HG03460 (cell line): ENCODE data around the gene CLMN.
A peak's percentile ranks its signal among the peaks of the same experiment; 100 is the strongest.

ENCODE experiments used
- ATAC-seq: cut with Tn5 transposase; IDR thresholded peaks from one replicate; pipeline ENCODE4 v1.9.1; 2021; ENCODE audit not compliant: unreplicated experiment

Gene CLMN

GRCh38 chr14:95245334-95245733 lies 74.4 kb downstream of the CLMN start:
- ATAC-seq = no peak

DNA sequence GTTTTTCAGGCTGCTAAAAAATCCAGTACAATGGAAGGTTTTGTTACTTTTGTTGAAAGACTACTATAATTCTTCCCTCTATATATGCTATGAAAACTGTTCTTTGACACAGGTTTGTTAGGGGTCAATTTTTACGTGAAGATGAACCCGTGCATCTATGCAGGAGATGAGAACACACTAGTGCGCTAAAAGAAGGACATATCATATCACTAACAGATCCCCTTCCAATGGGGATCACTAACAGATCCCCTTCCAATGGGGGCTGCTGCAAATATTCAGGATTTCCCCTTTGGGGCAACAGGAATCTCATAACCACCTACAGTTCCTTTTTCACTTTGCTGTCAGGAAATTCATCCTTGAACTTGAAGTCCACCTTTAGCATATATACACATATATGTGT lies 75.1 kb downstream of the CLMN start:
- no peak for ATAC-seq

DNA sequence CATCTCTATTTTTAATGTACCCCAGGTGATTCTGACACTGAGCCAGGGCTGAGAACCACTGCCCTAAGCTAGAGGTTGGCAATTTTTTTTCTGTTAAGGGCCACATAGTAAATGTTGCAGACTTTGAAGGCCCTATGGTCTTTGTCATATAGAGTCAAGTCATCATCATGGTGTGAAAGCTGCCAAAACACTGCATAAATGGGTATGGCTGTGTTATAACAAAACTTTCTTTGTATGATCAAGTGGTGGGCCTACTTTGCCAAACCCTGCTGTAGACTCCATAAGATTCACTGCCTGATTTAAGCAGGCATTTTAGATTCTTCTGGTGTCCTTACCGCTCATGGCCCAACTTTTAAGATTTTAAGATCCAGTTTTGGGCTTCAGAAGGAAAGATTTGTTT lies 76.8 kb downstream of the CLMN start:
- no peak for ATAC-seq

DNA sequence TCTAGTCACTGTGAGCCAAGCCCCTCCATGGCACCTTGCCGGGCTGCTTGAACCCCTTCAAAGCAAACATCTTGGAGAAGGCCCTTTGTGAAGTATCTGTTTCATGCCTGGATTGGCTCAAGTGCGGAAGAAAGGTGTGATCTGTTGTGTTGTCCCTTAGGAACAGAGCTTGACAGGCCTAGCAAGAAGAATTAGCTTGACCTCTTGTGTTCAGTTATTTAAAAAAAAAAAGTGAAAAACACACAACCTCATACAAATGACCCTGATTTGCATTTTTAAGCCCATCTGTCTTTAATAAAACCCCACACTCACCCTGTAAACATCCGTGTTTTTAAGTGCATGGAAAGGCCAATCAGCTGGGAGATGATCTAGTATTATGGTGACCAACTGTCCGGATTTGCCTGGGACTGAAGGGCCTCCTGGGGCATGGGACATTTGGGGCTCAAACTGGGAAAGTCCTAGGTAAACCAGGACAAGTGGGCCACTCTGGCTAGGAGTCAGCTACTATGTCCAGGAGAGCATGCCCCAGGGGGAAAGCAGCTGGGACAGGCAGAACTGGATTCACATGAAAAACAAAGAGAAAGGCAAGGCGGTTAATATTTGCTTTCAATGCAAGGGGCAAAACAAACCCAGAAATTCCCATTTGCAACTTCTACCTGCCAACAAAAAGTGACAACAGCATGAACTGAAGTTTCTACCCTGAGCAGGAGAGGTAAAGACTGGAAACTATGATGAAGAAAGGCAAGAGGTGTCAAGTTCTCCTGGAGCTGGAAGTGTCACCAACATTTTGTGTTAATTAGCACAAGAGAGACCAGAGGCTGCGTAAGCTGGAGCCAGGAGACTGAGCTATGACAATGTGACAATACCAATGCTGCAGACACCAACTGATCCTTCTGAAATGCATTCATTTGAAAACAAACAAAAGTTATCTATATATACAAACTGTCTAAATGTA lies 78.6 kb downstream of the CLMN start:
- ATAC-seq = no peak

DNA sequence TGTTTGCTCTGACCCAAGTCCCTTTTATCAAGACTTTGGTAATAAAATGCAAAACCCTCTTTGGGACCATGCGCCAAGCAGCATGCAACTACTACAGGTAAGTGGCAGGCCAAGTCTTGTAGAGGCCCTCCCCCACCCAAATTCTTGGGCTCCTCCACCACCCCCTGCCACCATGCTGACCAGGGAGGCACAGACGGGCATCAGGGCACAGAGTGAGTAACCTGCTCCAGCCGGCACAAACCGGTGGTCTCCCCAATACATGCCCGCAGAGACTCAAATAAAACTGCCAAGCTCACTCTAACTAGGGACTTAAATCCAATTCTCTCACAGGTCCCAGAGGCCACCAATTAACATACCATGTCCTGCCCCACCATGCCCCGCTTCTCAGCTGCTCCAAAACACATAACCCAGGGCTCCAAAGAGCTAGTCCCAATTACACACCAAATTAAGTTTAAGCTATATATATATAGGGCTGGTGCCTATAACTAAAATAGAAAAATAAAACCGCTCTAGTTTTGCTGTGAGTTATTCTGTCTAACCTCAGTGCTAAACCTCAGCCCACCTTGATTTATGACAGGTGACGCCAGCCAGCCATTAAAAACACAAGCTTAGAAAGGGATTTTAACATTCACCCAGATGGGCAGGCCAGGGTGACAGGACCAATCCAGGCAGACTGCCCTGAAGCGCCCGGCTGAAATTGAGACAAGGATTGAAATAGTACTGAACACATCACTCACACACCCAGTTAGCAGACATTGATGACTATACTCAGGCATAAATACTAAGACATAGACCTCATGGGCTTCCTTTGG lies 81.0 kb downstream of the CLMN start:
- no peak for ATAC-seq

DNA sequence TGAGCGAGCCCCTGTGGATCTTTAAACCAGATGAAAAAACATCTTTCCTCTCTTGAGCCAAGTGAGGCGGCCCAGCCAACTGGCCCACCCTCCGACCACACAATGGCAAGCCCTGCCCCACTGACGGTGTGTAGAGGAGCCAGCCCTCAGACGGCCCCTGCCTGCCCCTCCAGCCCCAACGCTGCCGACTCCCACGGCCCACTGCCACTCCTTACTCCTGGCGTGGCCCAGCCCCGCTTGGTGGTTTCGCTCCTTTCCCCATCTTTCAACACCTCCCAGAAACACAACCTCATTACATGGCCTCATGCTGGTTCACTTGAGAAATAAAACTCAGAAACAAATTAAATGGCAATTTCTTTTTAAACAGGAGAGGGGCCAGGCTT lies 81.8 kb downstream of the CLMN start:
- no peak for ATAC-seq

GRCh38 chr14:95237121-95237957 lies 82.4 kb downstream of the CLMN start:
- no peak for ATAC-seq

DNA sequence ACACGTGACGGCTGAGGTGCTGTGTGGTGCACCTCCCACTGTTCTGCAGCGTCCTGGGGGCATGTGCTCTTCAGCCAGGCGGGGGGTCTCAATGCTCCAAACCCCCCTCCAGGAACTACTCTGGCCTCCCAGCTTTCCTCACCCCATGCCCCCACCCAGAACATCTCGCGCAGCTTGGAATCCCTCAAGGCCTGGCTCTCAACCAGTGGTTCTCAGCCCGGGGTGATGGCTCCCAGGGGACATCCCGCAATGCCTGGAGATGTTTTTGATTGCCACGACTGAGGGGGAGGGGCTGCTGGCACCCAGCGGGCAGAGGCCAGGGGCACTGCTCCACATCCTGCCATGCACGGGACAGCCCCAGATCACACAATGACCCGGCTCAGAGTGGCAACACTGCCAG lies 83.5 kb downstream of the CLMN start:
- ATAC-seq = no peak

GRCh38 chr14:95235767-95236166 lies 83.9 kb downstream of the CLMN start:
- no peak for ATAC-seq

- no peak for ATAC-seq
These were observed 84.4 kb downstream of the CLMN start for GRCh38 chr14:95235351-95235750.

- no peak for ATAC-seq
These were observed 85.3 kb downstream of the CLMN start for GRCh38 chr14:95234426-95234825.

DNA sequence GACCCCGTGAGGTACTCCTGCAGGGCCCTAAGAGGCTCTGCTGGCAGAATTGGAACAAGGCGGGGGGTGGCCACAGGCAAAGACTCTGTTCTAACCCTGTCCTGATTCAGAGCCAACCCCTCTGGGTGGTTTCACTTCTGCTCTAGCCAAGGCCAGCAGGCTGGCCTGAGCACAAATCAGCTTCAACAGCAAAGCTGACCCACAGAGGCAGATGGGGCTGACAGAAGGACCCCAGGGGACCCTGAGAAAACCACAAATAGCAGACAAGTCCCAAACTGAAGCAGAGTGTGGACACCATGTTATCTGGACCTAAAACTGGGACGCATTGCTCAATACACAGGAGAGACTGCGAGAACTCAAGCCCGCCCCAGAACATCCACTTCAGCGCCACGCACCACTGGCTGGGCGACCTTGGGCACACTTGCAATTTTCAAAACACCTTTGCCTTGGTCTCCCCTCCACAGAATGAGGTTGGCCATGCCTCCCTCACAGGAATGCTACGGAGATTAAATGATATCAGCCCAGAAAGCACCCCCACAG lies 85.9 kb downstream of the CLMN start:
- peak; percentile 89 for ATAC-seq

GRCh38 chr14:95232894-95233584 lies 86.7 kb downstream of the CLMN start:
- ATAC-seq = no peak

GRCh38 chr14:95231966-95232633 lies 87.6 kb downstream of the CLMN start:
- no peak for ATAC-seq

- ATAC-seq = no peak
These were observed 90.0 kb downstream of the CLMN start for GRCh38 chr14:95229749-95230148.

- no peak for ATAC-seq
These were observed 91.5 kb downstream of the CLMN start for GRCh38 chr14:95228240-95228639.

DNA sequence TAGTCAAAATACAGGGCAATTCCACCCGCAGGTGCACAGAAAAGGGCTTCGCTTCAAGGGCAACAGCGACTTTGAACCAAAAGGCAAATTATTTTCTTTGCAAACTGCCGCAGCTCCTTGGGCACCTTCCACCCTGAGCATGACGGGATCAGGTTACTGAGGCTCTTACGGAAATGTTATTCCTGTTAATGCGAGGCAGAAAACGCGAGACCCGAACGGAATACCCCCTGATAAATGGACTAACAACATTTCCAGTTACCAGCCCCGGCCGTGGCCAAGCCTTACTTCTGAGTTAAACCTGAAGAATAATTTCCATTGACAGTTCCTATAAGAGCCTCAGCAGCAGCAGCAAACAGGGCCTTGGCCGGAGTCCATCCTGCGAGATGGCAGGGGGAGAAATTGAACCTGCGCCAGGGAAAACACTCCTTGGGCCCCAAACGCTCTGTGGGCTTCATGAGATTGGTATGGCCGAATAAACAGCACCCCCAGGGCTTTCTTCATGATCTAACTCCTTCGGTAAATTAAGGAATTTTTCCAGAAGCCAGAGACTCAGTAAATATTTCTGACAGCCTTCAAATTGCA lies 92.3 kb downstream of the CLMN start:
- no peak for ATAC-seq

GRCh38 chr14:95226801-95227200 lies 92.9 kb downstream of the CLMN start:
- no peak for ATAC-seq

- ATAC-seq = no peak
These were observed 94.3 kb downstream of the CLMN start for GRCh38 chr14:95225251-95225887.
